Activated CD4-positive, alpha-beta T cell treated with anti-CD3 and anti-CD28 coated beads, Interleukin-2, amount 10 ng/mL, durations not matched to agents 24 days and 14 days (primary cell): Measurements from ENCODE around the gene SPG11. TPM values are rescaled to one million over a fixed set of nuclear protein-coding genes. Genes with fewer than 3 reads are reported as not detected.
A peak's percentile ranks its signal among the peaks of the same experiment; 100 is the strongest.
"Not testable (repeated sequence)": the region's sequence is repeated elsewhere in the genome, so short reads cannot be mapped to it uniquely, and the experiment has no call there.

ENCODE experiments used
- DNase-seq: peaks from one replicate; pipeline ENCODE4 v3.0.0; 2022
- H3K27ac Mint-ChIP-seq: one replicate; pipeline ENCODE4 v1.8.0; 2022; ENCODE audit warnings: mild to moderate bottlenecking, mixed read lengths
- H3K27me3 Mint-ChIP-seq: one replicate; pipeline ENCODE4 v1.8.0; 2022; ENCODE audit warnings: mixed read lengths
- H3K36me3 Mint-ChIP-seq: one replicate; pipeline ENCODE4 v1.8.0; 2022; ENCODE audit warnings: low read depth, mild to moderate bottlenecking, mixed read lengths
- H3K4me1 Mint-ChIP-seq: one replicate; pipeline ENCODE4 v1.8.0; 2021; ENCODE audit warnings: mixed read lengths
- H3K4me3 Mint-ChIP-seq: one replicate; pipeline ENCODE4 v1.8.0; 2022; ENCODE audit warnings: mild to moderate bottlenecking, moderate library complexity, mixed read lengths
- H3K9me3 Mint-ChIP-seq: one replicate; pipeline ENCODE4 v1.8.0; 2021; ENCODE audit warnings: mixed read lengths
- intact Hi-C: fragments of 100-400 bp; cut with micrococcal nuclease; formaldehyde crosslinking; loops from one replicate; pipeline ENCODE4 v1.15.1; 2023
- total RNA-seq: library from RNA; stranded (reverse); gene quantifications from 2 replicates; pipeline ENCODE4 v1.2.3, GENCODE V29; 2022

The SPG11 gene
- total RNA-seq, 1 donor from 2014 or later, result 68.0 TPM

GRCh38 chr15:44588541-44588940, 74.9 kb downstream of the SPG11 start:
- intact Hi-C loops, result no loop called here
- Mint-ChIP-seq H3K4me1 (peaks cover 3% of the 10 kb centered on the region), H3K9me3 (no peaks in the 10 kb centered on the region), H3K4me3 (no peak overlapping the region), H3K27ac (no peak overlapping the region), H3K27me3 (no peaks in the 10 kb centered on the region), H3K36me3 (peaks cover 57% of the 10 kb centered on the region)
- DNase-seq, result no peak

GRCh38 chr15:44585633-44586032, 77.8 kb downstream of the SPG11 start:
- intact Hi-C loops, result no loop called here
- Mint-ChIP-seq H3K36me3 (peaks cover 59% of the 10 kb centered on the region), H3K27me3 (no peaks in the 10 kb centered on the region), H3K27ac (no peak overlapping the region), H3K4me3 (no peak overlapping the region), H3K9me3 (no peaks in the 10 kb centered on the region), H3K4me1 (peaks cover 3% of the 10 kb centered on the region)
- no peak for DNase-seq

GRCh38 chr15:44584162-44584749, 79.2 kb downstream of the SPG11 start:
- Mint-ChIP-seq H3K27ac (no peak overlapping the region), H3K9me3 (no peaks in the 10 kb centered on the region), H3K4me1 (peaks cover 3% of the 10 kb centered on the region), H3K4me3 (no peak overlapping the region), H3K36me3 (peaks cover 57% of the 10 kb centered on the region), H3K27me3 (no peaks in the 10 kb centered on the region)
- intact Hi-C loops, result loop anchor here (1.0 kb wide), 1 partner anchor 154 kb away; no protein-coding TSS in a partner anchor
- peak; percentile 84 for DNase-seq

GRCh38 chr15:44580105-44580504, 83.4 kb downstream of the SPG11 start:
- peaks cover 40% of the 10 kb centered on the region for H3K36me3 Mint-ChIP-seq
- intact Hi-C loops, result no loop called here
- H3K27ac Mint-ChIP-seq, result no peak overlapping the region
- no peaks in the 10 kb centered on the region for H3K9me3 Mint-ChIP-seq
- no peaks in the 10 kb centered on the region for H3K27me3 Mint-ChIP-seq
- H3K4me3 Mint-ChIP-seq, result no peak overlapping the region
- peaks cover 7% of the 10 kb centered on the region for H3K4me1 Mint-ChIP-seq
- no peak for DNase-seq

- DNase-seq, result no peak
- H3K36me3 Mint-ChIP-seq, result peaks cover 40% of the 10 kb centered on the region
- H3K9me3 Mint-ChIP-seq, result no peaks in the 10 kb centered on the region
- intact Hi-C loops, result no loop called here
- peaks cover 5% of the 10 kb centered on the region for H3K4me1 Mint-ChIP-seq
- H3K4me3 Mint-ChIP-seq, result no peak overlapping the region
- H3K27ac Mint-ChIP-seq, result no peak overlapping the region
- H3K27me3 Mint-ChIP-seq, result no peaks in the 10 kb centered on the region
Measured at GRCh38 chr15:44574734-44575133, 88.7 kb downstream of the SPG11 start.

GRCh38 chr15:44573386-44573785, 90.1 kb downstream of the SPG11 start:
- H3K36me3 Mint-ChIP-seq, result peaks cover 43% of the 10 kb centered on the region
- intact Hi-C loops, result no loop called here
- no peaks in the 10 kb centered on the region for H3K9me3 Mint-ChIP-seq
- no peak for DNase-seq
- H3K4me3 Mint-ChIP-seq, result no peak overlapping the region
- peaks cover 2% of the 10 kb centered on the region for H3K4me1 Mint-ChIP-seq
- H3K27ac Mint-ChIP-seq, result no peak overlapping the region
- no peaks in the 10 kb centered on the region for H3K27me3 Mint-ChIP-seq

- H3K36me3 Mint-ChIP-seq, result peaks cover 59% of the 10 kb centered on the region
- H3K27ac Mint-ChIP-seq, result peak overlapping the region; percentile 31
- H3K4me1 Mint-ChIP-seq, result peaks cover 1% of the 10 kb centered on the region
- no peaks in the 10 kb centered on the region for H3K27me3 Mint-ChIP-seq
- DNase-seq, result no peak
- no peaks in the 10 kb centered on the region for H3K9me3 Mint-ChIP-seq
- intact Hi-C loops, result no loop called here
- H3K4me3 Mint-ChIP-seq, result no peak overlapping the region
Measured at GRCh38 chr15:44570361-44570760, 93.1 kb downstream of the SPG11 start.

- Mint-ChIP-seq H3K4me3 (no peak overlapping the region), H3K27me3 (no peaks in the 10 kb centered on the region), H3K36me3 (peaks cover 61% of the 10 kb centered on the region), H3K9me3 (peaks cover 4% of the 10 kb centered on the region), H3K27ac (peak overlapping the region; percentile 12), H3K4me1 (peaks cover 1% of the 10 kb centered on the region)
- no peak for DNase-seq
- intact Hi-C loops, result no loop called here
Measured at GRCh38 chr15:44569316-44569715, 94.1 kb downstream of the SPG11 start.

- Mint-ChIP-seq H3K4me3 (no peak overlapping the region), H3K36me3 (peaks cover 61% of the 10 kb centered on the region), H3K27ac (no peak overlapping the region), H3K4me1 (peaks cover 1% of the 10 kb centered on the region), H3K9me3 (peaks cover 4% of the 10 kb centered on the region), H3K27me3 (no peaks in the 10 kb centered on the region)
- no peak for DNase-seq
- intact Hi-C loops, result no loop called here
Measured at GRCh38 chr15:44568338-44568737, 95.1 kb downstream of the SPG11 start.

GRCh38 chr15:44566155-44566540, 97.3 kb downstream of the SPG11 start:
- Mint-ChIP-seq H3K4me3 (no peak overlapping the region), H3K4me1 (peaks cover 4% of the 10 kb centered on the region), H3K27me3 (no peaks in the 10 kb centered on the region), H3K9me3 (peaks cover 4% of the 10 kb centered on the region), H3K36me3 (peaks cover 64% of the 10 kb centered on the region), H3K27ac (no peak overlapping the region)
- intact Hi-C loops, result no loop called here
- no peak for DNase-seq

GRCh38 chr15:44565387-44566154, 97.9 kb downstream of the SPG11 start:
- Mint-ChIP-seq H3K27ac (no peak overlapping the region), H3K36me3 (peaks cover 68% of the 10 kb centered on the region), H3K9me3 (peaks cover 4% of the 10 kb centered on the region), H3K4me3 (no peak overlapping the region), H3K27me3 (no peaks in the 10 kb centered on the region), H3K4me1 (peaks cover 9% of the 10 kb centered on the region)
- no peak for DNase-seq
- intact Hi-C loops, result no loop called here

- H3K9me3 Mint-ChIP-seq, H3K4me3 Mint-ChIP-seq, H3K27me3 Mint-ChIP-seq, intact Hi-C loops, DNase-seq: not testable (repeated sequence)
- peak overlapping the region; percentile 45 for H3K27ac Mint-ChIP-seq
- H3K4me1 Mint-ChIP-seq, result peaks cover 15% of the 10 kb centered on the region
- H3K36me3 Mint-ChIP-seq, result peaks cover 73% of the 10 kb centered on the region
Measured at GRCh38 chr15:44560926-44561325, 102.5 kb downstream of the SPG11 start.

- peak overlapping the region; percentile 44 for H3K4me3 Mint-ChIP-seq
- peak overlapping the region; percentile 76 for H3K27ac Mint-ChIP-seq
- DNase-seq, result no peak
- H3K36me3 Mint-ChIP-seq, result peaks cover 64% of the 10 kb centered on the region
- H3K9me3 Mint-ChIP-seq, result no peaks in the 10 kb centered on the region
- H3K27me3 Mint-ChIP-seq, result no peaks in the 10 kb centered on the region
- intact Hi-C loops, result no loop called here
- peaks cover 19% of the 10 kb centered on the region for H3K4me1 Mint-ChIP-seq
Measured at GRCh38 chr15:44554934-44555723, 108.3 kb downstream of the SPG11 start.

GRCh38 chr15:44550734-44551133, 112.7 kb downstream of the SPG11 start:
- intact Hi-C loops, result no loop called here
- Mint-ChIP-seq H3K9me3 (no peaks in the 10 kb centered on the region), H3K27me3 (no peaks in the 10 kb centered on the region), H3K27ac (no peak overlapping the region), H3K4me3 (no peak overlapping the region), H3K4me1 (peaks cover 24% of the 10 kb centered on the region), H3K36me3 (peaks cover 48% of the 10 kb centered on the region)
- no peak for DNase-seq
